Islet of Langerhans (tissue), 1 donor: ENCODE data around the gene PKNOX2.

Experiments
- FAIRE-seq: peaks from one replicate; lab custom pipeline; 2011; peaks lifted over from hg19 to GRCh38; lab: Jason Lieb, UNC

The PKNOX2 gene

GRCh38 chr11:125174057-125174456 lies 9.5 kb downstream of the PKNOX2 start:
- FAIRE-seq = no peak

- no peak for FAIRE-seq
These were observed 10.1 kb downstream of the PKNOX2 start for GRCh38 chr11:125174686-125175085.

- FAIRE-seq = no peak
These were observed 10.6 kb downstream of the PKNOX2 start for GRCh38 chr11:125175166-125175565.

- FAIRE-seq = no peak
These were observed 11.5 kb downstream of the PKNOX2 start for GRCh38 chr11:125175896-125176575.

- no peak for FAIRE-seq
These were observed 12.3 kb downstream of the PKNOX2 start for GRCh38 chr11:125176866-125177265.

GRCh38 chr11:125177543-125177942 lies 13.0 kb downstream of the PKNOX2 start:
- no peak for FAIRE-seq

- FAIRE-seq = no peak
These were observed 14.8 kb downstream of the PKNOX2 start for GRCh38 chr11:125179346-125179745.

- FAIRE-seq = no peak
These were observed 15.3 kb downstream of the PKNOX2 start for GRCh38 chr11:125179895-125180294.

GRCh38 chr11:125180413-125181305 lies 16.1 kb downstream of the PKNOX2 start:
- FAIRE-seq = no peak

GRCh38 chr11:125182573-125182972 lies 18.0 kb downstream of the PKNOX2 start:
- no peak for FAIRE-seq

- FAIRE-seq = no peak
These were observed 19.1 kb downstream of the PKNOX2 start for GRCh38 chr11:125183641-125184040.

GRCh38 chr11:125188021-125188420 lies 23.5 kb downstream of the PKNOX2 start:
- no peak for FAIRE-seq

GRCh38 chr11:125190566-125190965 lies 26.0 kb downstream of the PKNOX2 start:
- no peak for FAIRE-seq

GRCh38 chr11:125192183-125192582 lies 27.6 kb downstream of the PKNOX2 start:
- no peak for FAIRE-seq

GRCh38 chr11:125192717-125193415 lies 28.3 kb downstream of the PKNOX2 start:
- FAIRE-seq = no peak

GRCh38 chr11:125193416-125193726 lies 28.8 kb downstream of the PKNOX2 start:
- FAIRE-seq = no peak

- FAIRE-seq = no peak
These were observed 29.3 kb downstream of the PKNOX2 start for GRCh38 chr11:125193841-125194240.

- no peak for FAIRE-seq
These were observed 35.4 kb downstream of the PKNOX2 start for GRCh38 chr11:125199915-125200314.

GRCh38 chr11:125200441-125200840 lies 35.9 kb downstream of the PKNOX2 start:
- no peak for FAIRE-seq

GRCh38 chr11:125201525-125202141 lies 37.1 kb downstream of the PKNOX2 start:
- no peak for FAIRE-seq

GRCh38 chr11:125202362-125202880 lies 37.9 kb downstream of the PKNOX2 start:
- FAIRE-seq = no peak

- no peak for FAIRE-seq
These were observed 38.4 kb downstream of the PKNOX2 start for GRCh38 chr11:125202977-125203376.
